Neuronal stem cell (in vitro differentiated cells): ENCODE results near the gene NETO1.

Source experiments
- DNase-seq: peaks from one replicate; pipeline ENCODE4 v3.0.0-alpha.2; 2013; ENCODE audit warnings: low spot score
- H2AFZ ChIP-seq: one replicate; pipeline ENCODE4 v1.6.1; 2013; ENCODE audit warnings: mild to moderate bottlenecking, low read length, inconsistent platforms
- H2AK5ac ChIP-seq: 2 replicates; pipeline ENCODE4 v1.6.1; 2013; ENCODE audit warnings: low read depth, mild to moderate bottlenecking, inconsistent platforms, low read length, moderate library complexity, mixed read lengths
- H2BK120ac ChIP-seq: 2 replicates; pipeline ENCODE4 v1.6.1; 2013; ENCODE audit warnings: low read depth, mild to moderate bottlenecking, inconsistent platforms, low read length, moderate library complexity, mixed read lengths
- H2BK12ac ChIP-seq: one replicate; pipeline ENCODE4 v1.6.1; 2013; ENCODE audit warnings: low read length, inconsistent platforms
- H2BK15ac ChIP-seq: 2 replicates; pipeline ENCODE4 v1.6.1; 2013; ENCODE audit warnings: mild to moderate bottlenecking, low read length, inconsistent platforms, mixed read lengths
- H2BK5ac ChIP-seq: one replicate; pipeline ENCODE4 v1.6.1; 2013; ENCODE audit warnings: inconsistent platforms, mild to moderate bottlenecking, low read length, moderate library complexity
- H3K14ac ChIP-seq: one replicate; pipeline ENCODE4 v1.6.1; 2013; ENCODE audit warnings: low read length, inconsistent platforms
- H3K18ac ChIP-seq: 2 replicates; pipeline ENCODE4 v1.6.1; 2013; ENCODE audit warnings: low read length, inconsistent platforms
- H3K23ac ChIP-seq: 2 replicates; pipeline ENCODE4 v1.6.1; 2013; ENCODE audit warnings: low read depth, mild to moderate bottlenecking, mixed read lengths, low read length, inconsistent platforms; ENCODE audit not compliant: poor library complexity
- H3K27ac ChIP-seq: replicated peaks from 3 replicates; pipeline ENCODE4 v1.5.1; 2013; ENCODE audit warnings: low read length, inconsistent platforms
- H3K27me3 ChIP-seq, 3 experiments: 2 replicates each; pipeline ENCODE4 v1.6.1; 2013; ENCODE audit warnings: low read length in 3 of 3, mild to moderate bottlenecking in 2 of 3, inconsistent platforms in 1 of 3, low read depth in 1 of 3, mixed read lengths in 1 of 3, moderate library complexity in 1 of 3; ENCODE audit not compliant: control insufficient read depth in 3 of 3, insufficient read depth in 3 of 3
- H3K36me3 ChIP-seq, 2 donors: replicated peaks in 1 of 2; 2 replicates each; pipeline ENCODE4 v1.6.1; 2013; ENCODE audit warnings: low read length in 2 of 2; ENCODE audit not compliant: control insufficient read depth in 2 of 2, insufficient read depth in 2 of 2
- H3K4ac ChIP-seq: 2 replicates; pipeline ENCODE4 v1.6.1; 2013; ENCODE audit warnings: inconsistent platforms, mild to moderate bottlenecking, low read length, moderate library complexity
- H3K4me1 ChIP-seq, 2 donors: 1 replicate in 1 of 2; 2 replicates in 1 of 2; pipeline ENCODE4 v1.6.1; 2013; ENCODE audit warnings: low read length in 2 of 2, low read depth in 1 of 2; ENCODE audit not compliant: control insufficient read depth in 2 of 2, insufficient read depth in 1 of 2
- H3K4me2 ChIP-seq: one replicate; pipeline ENCODE4 v1.6.1; 2013; ENCODE audit warnings: mild to moderate bottlenecking, low read length, inconsistent platforms; ENCODE audit not compliant: insufficient read depth, poor library complexity, severe bottlenecking
- H3K4me3 ChIP-seq, 2 donors: 2 replicates each; pipeline ENCODE4 v1.5.1; 2013; ENCODE audit warnings: low read length in 2 of 2, mild to moderate bottlenecking in 2 of 2, inconsistent platforms in 1 of 2, moderate library complexity in 1 of 2
- H3K79me1 ChIP-seq: one replicate; pipeline ENCODE4 v1.6.1; 2013; ENCODE audit warnings: low read depth, mild to moderate bottlenecking, inconsistent platforms, low read length, moderate library complexity
- H3K9ac ChIP-seq: one replicate; pipeline ENCODE4 v1.6.1; 2013; ENCODE audit warnings: mild to moderate bottlenecking, low read depth, low read length, inconsistent platforms; ENCODE audit not compliant: poor library complexity
- H3K9me3 ChIP-seq, 2 donors: replicated peaks in 1 of 2; 2 replicates each; pipeline versions ENCODE3 to v1.6.1; 2013; ENCODE audit warnings: low read length in 2 of 2, mild to moderate bottlenecking in 2 of 2, inconsistent platforms in 1 of 2, low read depth in 1 of 2, mixed read lengths in 1 of 2, moderate library complexity in 1 of 2; ENCODE audit not compliant: control insufficient read depth in 2 of 2, insufficient read depth in 1 of 2
- H4K8ac ChIP-seq: one replicate; pipeline ENCODE4 v1.6.1; 2013; ENCODE audit warnings: low read depth, mild to moderate bottlenecking, inconsistent platforms, low read length, moderate library complexity
- H4K91ac ChIP-seq: one replicate; pipeline ENCODE4 v1.6.1; 2013; ENCODE audit warnings: low read length, low read depth, mild to moderate bottlenecking, inconsistent platforms; ENCODE audit not compliant: poor library complexity
- WGBS, 2 donors: extraction: QIAGEN DNeasy Blood & Tissue Kit; methylation state at CpG; one replicate each; pipeline ENCODE4 v1.1.7; 2013; ENCODE audit warnings: missing lambda C conversion rate in 2 of 2, mixed read lengths in 1 of 2; ENCODE audit not compliant: insufficient read length in 2 of 2, insufficient replicate concordance in 1 of 2; ENCODE audit errors: extremely low coverage in 2 of 2; 5-methylcytosine and 5-hydroxymethylcytosine counted together

The NETO1 gene

GRCh38 chr18:72899338-72899737 is 31.6 kb upstream of the NETO1 start:
- no peak overlapping the region for H3K9ac ChIP-seq
- no peak overlapping the region for H3K27ac ChIP-seq
- H3K79me1 ChIP-seq: no peaks in the 10 kb centered on the region
- H3K4me1 ChIP-seq: no peaks in the 10 kb centered on the region
- no peaks in the 10 kb centered on the region for H3K36me3 ChIP-seq
- no peak overlapping the region for H3K4ac ChIP-seq
- no peak overlapping the region for H2BK120ac ChIP-seq
- no peak overlapping the region for H4K8ac ChIP-seq
- no peak for DNase-seq
- H3K23ac ChIP-seq: no peak overlapping the region
- H2BK5ac ChIP-seq: no peak overlapping the region
- H3K4me2 ChIP-seq: no peak overlapping the region
- no peak overlapping the region for H2BK15ac ChIP-seq
- H3K27me3 ChIP-seq: no peaks in the 10 kb centered on the region
- WGBS, 2 donors: no CpG with 5 or more reads among the region's 4 CpGs
- H2AFZ ChIP-seq: no peak overlapping the region
- no peak overlapping the region for H3K4me3 ChIP-seq
- H3K14ac ChIP-seq: no peak overlapping the region
- H3K18ac ChIP-seq: no peak overlapping the region
- H2BK12ac ChIP-seq: no peak overlapping the region
- H3K9me3 ChIP-seq: no peaks in the 10 kb centered on the region
- H4K91ac ChIP-seq: no peak overlapping the region
- no peak overlapping the region for H2AK5ac ChIP-seq

DNA sequence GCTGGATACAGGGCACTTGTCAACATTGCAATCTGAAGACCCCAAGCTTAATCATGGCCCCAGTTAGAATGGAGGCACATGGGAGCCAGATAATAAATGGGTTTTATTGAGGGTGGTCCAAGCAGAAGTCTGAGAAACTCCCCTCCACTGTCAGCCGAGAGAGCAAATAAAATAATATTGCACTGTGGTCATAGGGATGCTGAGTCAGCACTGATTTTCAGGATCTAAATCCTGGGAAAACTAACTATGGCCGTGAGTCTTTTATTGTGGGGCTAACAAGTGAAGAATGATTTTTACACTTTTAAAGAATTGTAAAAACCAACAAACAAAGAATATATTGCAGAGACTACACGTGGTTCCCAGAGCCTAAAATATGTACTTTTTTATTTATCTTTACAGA is 31.1 kb upstream of the NETO1 start:
- H3K18ac ChIP-seq: no peak overlapping the region
- no peak for DNase-seq
- no peaks in the 10 kb centered on the region for H3K9me3 ChIP-seq
- H4K8ac ChIP-seq: no peak overlapping the region
- H3K27me3 ChIP-seq: no peaks in the 10 kb centered on the region
- H2BK5ac ChIP-seq: no peak overlapping the region
- H3K23ac ChIP-seq: no peak overlapping the region
- H2BK120ac ChIP-seq: no peak overlapping the region
- H4K91ac ChIP-seq: no peak overlapping the region
- no peak overlapping the region for H2BK12ac ChIP-seq
- H2BK15ac ChIP-seq: no peak overlapping the region
- H3K14ac ChIP-seq: no peak overlapping the region
- no peaks in the 10 kb centered on the region for H3K36me3 ChIP-seq
- no peak overlapping the region for H2AK5ac ChIP-seq
- H3K4ac ChIP-seq: no peak overlapping the region
- no peak overlapping the region for H3K4me3 ChIP-seq
- H3K4me1 ChIP-seq: no peaks in the 10 kb centered on the region
- no peak overlapping the region for H2AFZ ChIP-seq
- WGBS, 2 donors: no CpG with 5 or more reads among the region's 3 CpGs
- H3K27ac ChIP-seq: no peak overlapping the region
- no peak overlapping the region for H3K9ac ChIP-seq
- H3K4me2 ChIP-seq: no peak overlapping the region
- no peaks in the 10 kb centered on the region for H3K79me1 ChIP-seq

DNA sequence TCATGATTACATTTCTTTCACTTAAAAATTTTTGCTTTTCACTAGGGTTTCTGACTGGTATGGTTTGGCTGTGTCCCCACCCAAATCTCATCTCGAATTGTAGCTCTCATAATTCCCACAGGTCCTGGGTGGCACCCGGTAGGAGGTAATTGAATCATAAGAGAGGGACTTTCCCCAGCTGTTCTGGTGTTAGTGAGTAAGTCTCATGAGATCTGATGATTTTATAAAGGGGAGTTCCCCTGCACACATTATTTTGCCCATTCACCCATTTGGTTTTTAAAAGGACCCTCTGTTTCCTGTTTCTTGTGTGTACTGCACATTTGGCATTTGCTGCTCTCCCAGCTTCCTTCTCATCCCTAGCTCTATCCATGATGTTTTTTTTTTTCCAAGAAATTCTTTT is 27.8 kb upstream of the NETO1 start:
- H3K23ac ChIP-seq: no peak overlapping the region
- no peak overlapping the region for H4K91ac ChIP-seq
- H3K9me3 ChIP-seq: no peaks in the 10 kb centered on the region
- H3K4me2 ChIP-seq: no peak overlapping the region
- H2BK12ac ChIP-seq: no peak overlapping the region
- H3K79me1 ChIP-seq: no peaks in the 10 kb centered on the region
- H2BK15ac ChIP-seq: no peak overlapping the region
- no peaks in the 10 kb centered on the region for H3K36me3 ChIP-seq
- H3K27me3 ChIP-seq: no peaks in the 10 kb centered on the region
- H4K8ac ChIP-seq: no peak overlapping the region
- H2AFZ ChIP-seq: no peak overlapping the region
- H2BK120ac ChIP-seq: no peak overlapping the region
- no peak overlapping the region for H3K4me3 ChIP-seq
- no peaks in the 10 kb centered on the region for H3K4me1 ChIP-seq
- no peak overlapping the region for H3K9ac ChIP-seq
- no peak overlapping the region for H3K27ac ChIP-seq
- H3K18ac ChIP-seq: no peak overlapping the region
- no peak overlapping the region for H2AK5ac ChIP-seq
- no peak overlapping the region for H3K4ac ChIP-seq
- H3K14ac ChIP-seq: no peak overlapping the region
- WGBS, 2 donors: no CpG with 5 or more reads among the region's 2 CpGs
- H2BK5ac ChIP-seq: no peak overlapping the region
- DNase-seq: no peak

GRCh38 chr18:72878561-72878960 is 10.8 kb upstream of the NETO1 start:
- H3K4ac ChIP-seq: no peak overlapping the region
- no peak overlapping the region for H2BK120ac ChIP-seq
- no peak overlapping the region for H3K9ac ChIP-seq
- H3K27ac ChIP-seq: no peak overlapping the region
- H2AK5ac ChIP-seq: no peak overlapping the region
- H2BK5ac ChIP-seq: no peak overlapping the region
- H3K4me3 ChIP-seq: no peak overlapping the region
- no peak overlapping the region for H3K14ac ChIP-seq
- H3K79me1 ChIP-seq: no peaks in the 10 kb centered on the region
- H2BK12ac ChIP-seq: no peak overlapping the region
- H3K27me3 ChIP-seq: no peaks in the 10 kb centered on the region
- no peaks in the 10 kb centered on the region for H3K36me3 ChIP-seq
- peaks cover 0 to 2% of the 10 kb centered on the region in 2 donors for H3K9me3 ChIP-seq
- H3K18ac ChIP-seq: no peak overlapping the region
- no peak overlapping the region for H3K23ac ChIP-seq
- H4K91ac ChIP-seq: no peak overlapping the region
- no peak overlapping the region for H4K8ac ChIP-seq
- H2AFZ ChIP-seq: no peak overlapping the region
- no peak overlapping the region for H2BK15ac ChIP-seq
- WGBS, 2 donors: no CpG with 5 or more reads among the region's 3 CpGs
- no peak overlapping the region for H3K4me2 ChIP-seq
- peaks cover 0 to 2% of the 10 kb centered on the region in 2 donors for H3K4me1 ChIP-seq
- no peak for DNase-seq
